GM12878 (cell line): ENCODE results near the gene ILKAP. TPM values are rescaled to one million over a fixed set of nuclear protein-coding genes. Genes with fewer than 3 reads are reported as not detected.

Source experiments
- ATAC-seq: fragments of 200-7000 bp; cut with Tn5 transposase; 3 replicates; pipeline ENCODE4 v1.9.1; 2020; ENCODE audit warnings: mild to moderate bottlenecking, moderate library complexity
- BruUV-seq: library from RNA; stranded (reverse); fragments of 400-500 nt; replicated peaks from 2 replicates; lab custom pipeline; 2021; lab: Mats Ljungman, UMichigan
- CTCF ChIA-PET: fragments of 300-600 bp; sonication (Branson Sonifier 250); formaldehyde crosslinking; extraction: SDS; loops from one replicate; lab custom pipeline; 2021; ENCODE audit warnings: inconsistent platforms; lab: Yijun Ruan, JAX
- POLR2A ChIA-PET: fragments of 350-600 bp; formaldehyde crosslinking; extraction: SDS; loops from one replicate; lab custom pipeline; 2021; ENCODE audit warnings: inconsistent platforms; lab: Charles Lee
- RAD21 ChIA-PET: fragments of 300-600 bp; sonication (Branson Sonifier 250); formaldehyde crosslinking; loops from one replicate; lab custom pipeline; 2023; ENCODE audit warnings: antibody characterized with exemption; ENCODE audit not compliant: unreplicated experiment; lab: Charles Lee
- SMC1A ChIA-PET: fragments of 300-600 bp; sonication (Branson Sonifier 250); formaldehyde crosslinking; loops from one replicate; lab custom pipeline; 2023; ENCODE audit not compliant: unreplicated experiment, uncharacterized antibody; lab: Charles Lee
- DNase-seq: peaks from one replicate; pipeline ENCODE4 v3.0.0-alpha.2; 2011; ENCODE audit warnings: low read depth, low spot score
- FAIRE-seq: peaks from 3 replicates; lab custom pipeline; 2011; peaks lifted over from hg19 to GRCh38; lab: Jason Lieb, UNC
- H2AFZ ChIP-seq: 2 replicates; pipeline ENCODE4 v1.6.0; 2011; ENCODE audit warnings: low read depth, low read length, control low read depth; ENCODE audit not compliant: control insufficient read depth
- H3K27ac ChIP-seq: 2 replicates; pipeline ENCODE4 v1.5.1; 2011; ENCODE audit warnings: control low read depth; ENCODE audit not compliant: control insufficient read depth, insufficient read depth
- H3K27me3 ChIP-seq, 2 experiments: replicated peaks in 1 of 2; 2 replicates each; pipeline versions ENCODE4 v1.6.0 to v1.6.1; 2011; ENCODE audit warnings: low read length in 1 of 2; ENCODE audit not compliant: control insufficient read depth in 2 of 2, insufficient read depth in 2 of 2
- H3K36me3 ChIP-seq, 2 experiments: 2 replicates each; pipeline ENCODE4 v1.5.1; 2011; ENCODE audit warnings: low read length in 1 of 2; ENCODE audit not compliant: control insufficient read depth in 2 of 2, insufficient read depth in 2 of 2
- H3K4me1 ChIP-seq: 2 replicates; pipeline ENCODE4 v1.6.1; 2011; ENCODE audit warnings: mild to moderate bottlenecking, low read length, moderate library complexity, mixed read lengths; ENCODE audit not compliant: control insufficient read depth, insufficient read depth
- H3K4me2 ChIP-seq: 2 replicates; pipeline ENCODE4 v1.6.0; 2011; ENCODE audit warnings: control low read depth; ENCODE audit not compliant: control insufficient read depth, insufficient read depth
- H3K4me3 ChIP-seq: fragments of 200-600 bp; sonication (generic); 2 replicates; pipeline ENCODE4 v1.5.1; 2016
- H3K79me2 ChIP-seq: 2 replicates; pipeline ENCODE4 v1.6.0; 2011; ENCODE audit warnings: low read length; ENCODE audit not compliant: control insufficient read depth, insufficient read depth
- H3K9ac ChIP-seq: 2 replicates; pipeline ENCODE4 v1.8.0; 2011; ENCODE audit warnings: low read length, control low read depth, mixed read lengths; ENCODE audit not compliant: control insufficient read depth, insufficient read depth
- H3K9me3 ChIP-seq: replicated peaks from 3 replicates; pipeline ENCODE4 v1.5.1; 2011; ENCODE audit warnings: mild to moderate bottlenecking, low read length; ENCODE audit not compliant: control insufficient read depth, insufficient read depth
- H4K20me1 ChIP-seq: 2 replicates; pipeline ENCODE4 v1.6.0; 2011; ENCODE audit not compliant: control insufficient read depth, insufficient read depth
- ATF3 ChIP-seq: IDR thresholded peaks from 2 replicates; pipeline ENCODE4 v1.6.1; 2011; ENCODE audit warnings: low read depth, mild to moderate bottlenecking, low read length, moderate library complexity, borderline replicate concordance; ENCODE audit errors: extremely low read depth
- DPF2 ChIP-seq: fragments of 450-650 bp; IDR thresholded peaks from 2 replicates; pipeline ENCODE4 v1.6.1; 2017; ENCODE audit warnings: mild to moderate bottlenecking
- IRF3 ChIP-seq: fragments of 450-650 bp; IDR thresholded peaks from 2 replicates; pipeline ENCODE4 v1.6.1; 2014; ENCODE audit warnings: mild to moderate bottlenecking
- MEF2A ChIP-seq: IDR thresholded peaks from 2 replicates; pipeline ENCODE4 v1.6.1; 2011; ENCODE audit warnings: low read depth, mild to moderate bottlenecking, low read length, moderate library complexity; ENCODE audit not compliant: insufficient read depth
- SIN3A ChIP-seq: IDR thresholded peaks from 2 replicates; pipeline ENCODE4 v1.6.1; 2012; ENCODE audit warnings: low read depth, low read length, improper control_type of control experiment
- SMAD1 ChIP-seq: fragments of 450-650 bp; IDR thresholded peaks from 2 replicates; pipeline ENCODE4 v1.6.1; 2018; ENCODE audit warnings: mild to moderate bottlenecking, low read depth; ENCODE audit not compliant: partially characterized antibody
- SUZ12 ChIP-seq: fragments of 200-600 bp; sonication (generic); IDR thresholded peaks from one replicate; pipeline ENCODE4 v1.6.1; 2018; ENCODE audit warnings: antibody characterized with exemption, mild to moderate bottlenecking; ENCODE audit not compliant: unreplicated experiment
- TCF12 ChIP-seq: IDR thresholded peaks from 2 replicates; pipeline ENCODE4 v1.6.1; 2011; ENCODE audit warnings: low read depth, mild to moderate bottlenecking, low read length
- ZNF687 ChIP-seq: fragments of 450-650 bp; IDR thresholded peaks from 2 replicates; pipeline ENCODE4 v1.6.1; 2017; ENCODE audit warnings: mild to moderate bottlenecking, moderate library complexity
- WGBS: methylation state at CpG from one replicate; pipeline ENCODE4 v1.1.6; 2016; ENCODE audit warnings: low lambda C conversion rate; ENCODE audit not compliant: insufficient replicate concordance, insufficient coverage; ENCODE audit errors: missing lambda C conversion rate; 5-methylcytosine and 5-hydroxymethylcytosine counted together
- in situ Hi-C: fragments of 300-500 bp; cut with MboI; formaldehyde crosslinking; loops from 9 replicates; pipeline ENCODE4 v1.14.3; 2018; ENCODE audit warnings: mixed read lengths
- intact Hi-C: fragments of 100-400 bp; cut with micrococcal nuclease; formaldehyde crosslinking; loops from one replicate; pipeline ENCODE4 v1.14.2; 2022; ENCODE audit not compliant: unreplicated experiment
- polyA plus RNA-seq, 11 experiments: library from polyadenylated mRNA; depleted of rRNA in 4 of 11; unstranded in 6 of 11; stranded (reverse) in 5 of 11; fragments of >200 nt; fragmentation: Nextera tagmentation in 4 of 11; fragmentation: Illumina TruSeq in 1 of 11; extraction: Ambion mirVana in 4 of 11; extraction: Trizol in 1 of 11; gene quantifications; 1 replicate in 1 of 11; 2 replicates in 10 of 11; pipeline versions ENCODE4 v1.2.1 to v1.2.3, GENCODE V29; 2011 to 2016; ENCODE audit warnings: inconsistent platforms in 2 of 11, missing spikeins in 2 of 11, low read depth in 1 of 11
- total RNA-seq, 4 experiments: library from RNA; depleted of rRNA in 3 of 4; stranded (reverse); fragments of >200 nt in 3 of 4; fragmentation: Illumina TruSeq in 1 of 4; extraction: Trizol in 1 of 4; gene quantifications; 2 replicates each; pipeline versions ENCODE4 v1.2.1 to v1.2.3, GENCODE V29; 2013 to 2021

The ILKAP gene
- total and polyA plus RNA-seq, 10 of the 15 experiments (the other 5 are each of a cell fraction or from before 2014, with no cell fraction given), result 4.2 to 65.3 (median 37.3) TPM

GRCh38 chr2:238143239-238143951, 60.1 kb downstream of the ILKAP start:
- Histone ChIP-seq H3K9ac (no peak overlapping the region), H3K79me2 (no peaks in the 10 kb centered on the region), H3K27me3 (no peaks in the 10 kb centered on the region), H2AFZ (no peak overlapping the region), H3K27ac (no peak overlapping the region), H3K4me3 (no peak overlapping the region), H3K4me1 (peaks cover 4% of the 10 kb centered on the region; the same call in 1 of the 2 replicates), H3K9me3 (no peaks in the 10 kb centered on the region), H3K4me2 (no peak overlapping the region), H3K36me3 (no peaks in the 10 kb centered on the region), H4K20me1 (no peaks in the 10 kb centered on the region)
- ChIA-PET RAD21 (interaction anchor here (0.7 to 1.0 kb wide), 2 partner anchors 221 to 318 kb away, joined by 3 read pairs; no protein-coding TSS in a partner anchor), CTCF (no interaction called here), SMC1A (no interaction called here), POLR2A (no interaction called here)
- 24% methylated on average over 20 of the region's 20 CpGs for WGBS
- intact Hi-C loops (no loop called here), in situ Hi-C loops (no loop called here)
- no peak for TF ChIP-seq TCF12
- no peak for TF ChIP-seq SIN3A
- no peak for TF ChIP-seq SUZ12
- no peak for TF ChIP-seq ZNF687
- no peak for TF ChIP-seq SMAD1
- no peak for TF ChIP-seq IRF3
- no peak for TF ChIP-seq ATF3
- no peak for TF ChIP-seq DPF2
- TF ChIP-seq MEF2A, result no peak
- no peak for FAIRE-seq
- no peak for DNase-seq
- ATAC-seq, result no peak
- no TSS peak for BruUV-seq
